Transverse colon (tissue), 4 donors: ENCODE results near the gene PTPRG. TPM values are rescaled to one million over a fixed set of nuclear protein-coding genes. Genes with fewer than 3 reads are reported as not detected.

Experiments
- DNase-seq: peaks from one replicate; pipeline ENCODE4 v3.0.0-alpha.2; 2019
- H3K27ac ChIP-seq, 4 donors: fragments of 200-600 bp; sonication (generic); 2 replicates each; pipeline ENCODE4 v1.5.1; 2016 to 2018; ENCODE audit warnings: inconsistent platforms in 4 of 4
- H3K27me3 ChIP-seq: fragments of 200-600 bp; sonication (generic); 2 replicates; pipeline ENCODE4 v1.5.1; 2017; ENCODE audit warnings: inconsistent platforms
- H3K36me3 ChIP-seq, 4 donors: fragments of 200-600 bp; sonication (generic); 2 replicates each; pipeline ENCODE4 v1.5.1; 2017 to 2019; ENCODE audit warnings: inconsistent platforms in 4 of 4
- H3K4me1 ChIP-seq, 4 donors: fragments of 200-600 bp; sonication (generic); 2 replicates each; pipeline ENCODE4 v1.5.1; 2017 to 2020; ENCODE audit warnings: inconsistent platforms in 4 of 4
- H3K4me3 ChIP-seq, 4 donors: fragments of 200-600 bp; sonication (generic); 1 replicate in 1 of 4; 2 replicates in 3 of 4; pipeline versions ENCODE4 v1.5.1 to v1.6.1; 2017 to 2019; ENCODE audit warnings: inconsistent platforms in 4 of 4
- H3K9me3 ChIP-seq, 2 donors: fragments of 200-600 bp; sonication (generic); 2 replicates each; pipeline ENCODE4 v1.5.1; 2017 to 2019; ENCODE audit warnings: inconsistent platforms in 2 of 2
- CTCF ChIP-seq, 5 experiments: fragments of 200-600 bp in 3 of 5; fragments of 450-650 bp in 2 of 5; sonication (generic) in 3 of 5; IDR thresholded peaks; 1 replicate in 2 of 5; 2 replicates in 3 of 5; pipeline ENCODE4 v1.5.1; 2016 to 2017; ENCODE audit warnings: antibody characterized with exemption in 5 of 5, inconsistent platforms in 3 of 5, mild to moderate bottlenecking in 2 of 5, moderate library complexity in 1 of 5
- EP300 ChIP-seq: sonication (generic); formaldehyde crosslinking; IDR thresholded peaks from one replicate; pipeline ENCODE4 v1.6.1; 2017; ENCODE audit warnings: antibody characterized with exemption, low read depth
- POLR2A ChIP-seq: fragments of 450-650 bp; IDR thresholded peaks from one replicate; pipeline ENCODE4 v1.6.1; 2016; ENCODE audit warnings: antibody characterized with exemption, mild to moderate bottlenecking, moderate library complexity
- POLR2AphosphoS5 ChIP-seq, 3 donors: sonication (generic); formaldehyde crosslinking; IDR thresholded peaks; one replicate each; pipeline ENCODE4 v1.6.1; 2016; ENCODE audit warnings: antibody characterized with exemption in 3 of 3
- WGBS, 2 donors: methylation state at CpG; one replicate each; pipeline ENCODE4 v1.1.5; 2018; ENCODE audit warnings: low coverage in 1 of 2; 5-methylcytosine and 5-hydroxymethylcytosine counted together
- in situ Hi-C, 4 donors: fragments of 200-750 bp; cut with MboI; loops; one replicate each; pipeline versions ENCODE4 v1.15.0 to v1.15.1; 2017; ENCODE audit warnings: low sequenced_read_pairs in 3 of 4, low pct_ligation_motif_present in 1 of 4, low pct_unique_long_range_greater_than_20kb in 1 of 4
- intact Hi-C: fragments of 100-400 bp; cut with DNase I; formaldehyde crosslinking; loops from one replicate; pipeline ENCODE4 v1.15.1; 2023; ENCODE audit warnings: low total_unique reads
- total RNA-seq, 4 donors: library from RNA; depleted of rRNA; stranded (reverse); fragments of >200 nt; gene quantifications; one replicate each; pipeline ENCODE4 v1.1.0, GENCODE V29; 2016

The PTPRG gene
- total RNA-seq, 4 donors from 2014 or later, result 29.2 to 83.4 (median 41.6) TPM

- Histone ChIP-seq H3K27ac (no peak overlapping the region), H3K4me3 (no peak overlapping the region), H3K9me3 (no peaks in the 10 kb centered on the region), H3K4me1 (no peaks in the 10 kb centered on the region), H3K27me3 (no peaks in the 10 kb centered on the region), H3K36me3 (no peaks in the 10 kb centered on the region)
- in situ Hi-C loops, result no loop called here
- TF ChIP-seq CTCF (IDR thresholded peaks at IDR 0.05), result no peak
- TF ChIP-seq POLR2A, result no peak
- no peak for TF ChIP-seq EP300
- no peak for TF ChIP-seq POLR2AphosphoS5 (IDR thresholded peaks at IDR 0.05)
- intact Hi-C loops, result no loop called here
- 58 to 92% methylated on average over 2 to 7 of the region's 7 CpGs for WGBS, 2 donors
- DNase-seq, result no peak
Measured at GRCh38 chr3:62070891-62071290, 509.5 kb downstream of the PTPRG start.

GRCh38 chr3:62073038-62073437 lies 511.7 kb downstream of the PTPRG start:
- DNase-seq, result no peak
- in situ Hi-C loops (no loop called here), intact Hi-C loops (no loop called here)
- TF ChIP-seq POLR2A (no peak), EP300 (no peak), POLR2AphosphoS5 (IDR thresholded peaks at IDR 0.05) (no peak), CTCF (IDR thresholded peaks at IDR 0.05) (no peak)
- Histone ChIP-seq H3K36me3 (no peaks in the 10 kb centered on the region), H3K27me3 (no peaks in the 10 kb centered on the region), H3K4me1 (no peaks in the 10 kb centered on the region), H3K27ac (no peak overlapping the region), H3K9me3 (no peaks in the 10 kb centered on the region), H3K4me3 (no peak overlapping the region)
- WGBS, 2 donors, result 92 to 100% methylated on average over 1 of the region's 1 CpG

GRCh38 chr3:62084558-62084957 lies 523.2 kb downstream of the PTPRG start:
- Histone ChIP-seq H3K27me3 (no peaks in the 10 kb centered on the region), H3K36me3 (no peaks in the 10 kb centered on the region), H3K9me3 (no peaks in the 10 kb centered on the region), H3K27ac (no peak overlapping the region), H3K4me1 (peaks cover 0 to 3% (median 0%) of the 10 kb centered on the region in 4 donors), H3K4me3 (no peak overlapping the region)
- DNase-seq, result no peak
- TF ChIP-seq EP300, result no peak
- TF ChIP-seq CTCF (IDR thresholded peaks at IDR 0.05), result no peak
- no peak for TF ChIP-seq POLR2AphosphoS5 (IDR thresholded peaks at IDR 0.05)
- TF ChIP-seq POLR2A, result no peak
- 58 to 76% methylated on average over 2 of the region's 2 CpGs for WGBS, 2 donors
- intact Hi-C loops (no loop called here), in situ Hi-C loops (no loop called here)

GRCh38 chr3:62088472-62089104 lies 527.2 kb downstream of the PTPRG start:
- no peaks in the 10 kb centered on the region for H3K27me3 ChIP-seq
- TF ChIP-seq POLR2AphosphoS5 (IDR thresholded peaks at IDR 0.05) (no peak), EP300 (no peak), POLR2A (no peak), CTCF (IDR thresholded peaks at IDR 0.05) (no peak)
- no peak for DNase-seq
- intact Hi-C loops, result loop anchor here (5.0 kb wide), 1 partner anchor 1346 kb away; no protein-coding TSS in a partner anchor
- H3K36me3 ChIP-seq, result no peaks in the 10 kb centered on the region
- H3K4me3 ChIP-seq, result no peak overlapping the region
- WGBS, 2 donors, result 74 to 83% methylated on average over 4 of the region's 4 CpGs
- H3K9me3 ChIP-seq, result no peaks in the 10 kb centered on the region
- H3K27ac ChIP-seq, result no peak overlapping the region
- peaks cover 0 to 3% (median 0%) of the 10 kb centered on the region in 4 donors for H3K4me1 ChIP-seq
- in situ Hi-C loops, result no loop called here
